Thyroid gland (tissue), 4 donors: ENCODE measurements around the gene RPL23. TPM values are rescaled to one million over a fixed set of nuclear protein-coding genes. Genes with fewer than 3 reads are reported as not detected.

ENCODE experiments used
- DNase-seq, 2 donors: peaks; one replicate each; pipeline ENCODE4 v3.0.0-alpha.2; 2019
- H3K27ac ChIP-seq, 3 donors: fragments of 200-600 bp; sonication (generic); 1 replicate in 2 of 3; 2 replicates in 1 of 3; pipeline ENCODE4 v1.5.1; 2016 to 2019; ENCODE audit warnings: mild to moderate bottlenecking in 1 of 3, moderate library complexity in 1 of 3
- H3K27me3 ChIP-seq: fragments of 200-600 bp; sonication (generic); one replicate; pipeline ENCODE4 v1.5.1; 2019
- H3K36me3 ChIP-seq, 2 donors: fragments of 200-600 bp; sonication (generic); one replicate each; pipeline ENCODE4 v1.5.1; 2016 to 2019
- H3K4me1 ChIP-seq, 2 donors: fragments of 200-600 bp; sonication (generic); one replicate each; pipeline ENCODE4 v1.5.1; 2017 to 2019
- H3K4me3 ChIP-seq, 3 donors: fragments of 200-600 bp; sonication (generic); replicated peaks in 1 of 3; 1 replicate in 2 of 3; 2 replicates in 1 of 3; pipeline ENCODE4 v1.5.1; 2016; ENCODE audit warnings: mild to moderate bottlenecking in 1 of 3
- H3K9me3 ChIP-seq: fragments of 200-600 bp; sonication (generic); one replicate; pipeline ENCODE4 v1.5.1; 2017
- POLR2A ChIP-seq, 2 donors: fragments of 450-650 bp; IDR thresholded peaks; one replicate each; pipeline ENCODE4 v1.6.1; 2017; ENCODE audit warnings: antibody characterized with exemption in 2 of 2, mild to moderate bottlenecking in 2 of 2, moderate library complexity in 1 of 2
- WGBS, 2 donors: methylation state at CpG; one replicate each; pipeline ENCODE4 v1.1.5; 2017; 5-methylcytosine and 5-hydroxymethylcytosine counted together
- intact Hi-C: fragments of 100-400 bp; cut with DNase I; formaldehyde crosslinking; loops from one replicate; pipeline ENCODE4 v1.15.1; 2023
- total RNA-seq, 4 donors: library from RNA; depleted of rRNA; stranded (reverse); fragments of >200 nt; gene quantifications; one replicate each; pipeline ENCODE4 v1.2.3, GENCODE V29; 2016
- TF ChIP-seq, protein P1 (sequence below), 6 experiments: fragments of 200-600 bp in 3 of 6; fragments of 450-650 bp in 3 of 6; sonication (generic) in 3 of 6; IDR thresholded peaks; one replicate each; pipeline ENCODE4 v1.5.1; 2016 to 2019; ENCODE audit warnings: antibody characterized with exemption in 6 of 6, mild to moderate bottlenecking in 2 of 6, inconsistent platforms in 1 of 6, moderate library complexity in 1 of 6

The RPL23 gene
- total RNA-seq, 4 donors from 2014 or later, result 1,055 to 2,735 (median 1,279) TPM

- Histone ChIP-seq H3K36me3 (no peaks in the 10 kb centered on the region), H3K27ac (peak overlapping the region in 2 of 3 donors; percentile 30 to 92), H3K4me1 (peaks cover 47 to 63% of the 10 kb centered on the region in 2 donors), H3K9me3 (no peaks in the 10 kb centered on the region), H3K4me3 (no peak overlapping the region), H3K27me3 (no peaks in the 10 kb centered on the region)
- no peak for TF ChIP-seq POLR2A (IDR thresholded peaks at IDR 0.05)
- TF ChIP-seq, protein P1, sequence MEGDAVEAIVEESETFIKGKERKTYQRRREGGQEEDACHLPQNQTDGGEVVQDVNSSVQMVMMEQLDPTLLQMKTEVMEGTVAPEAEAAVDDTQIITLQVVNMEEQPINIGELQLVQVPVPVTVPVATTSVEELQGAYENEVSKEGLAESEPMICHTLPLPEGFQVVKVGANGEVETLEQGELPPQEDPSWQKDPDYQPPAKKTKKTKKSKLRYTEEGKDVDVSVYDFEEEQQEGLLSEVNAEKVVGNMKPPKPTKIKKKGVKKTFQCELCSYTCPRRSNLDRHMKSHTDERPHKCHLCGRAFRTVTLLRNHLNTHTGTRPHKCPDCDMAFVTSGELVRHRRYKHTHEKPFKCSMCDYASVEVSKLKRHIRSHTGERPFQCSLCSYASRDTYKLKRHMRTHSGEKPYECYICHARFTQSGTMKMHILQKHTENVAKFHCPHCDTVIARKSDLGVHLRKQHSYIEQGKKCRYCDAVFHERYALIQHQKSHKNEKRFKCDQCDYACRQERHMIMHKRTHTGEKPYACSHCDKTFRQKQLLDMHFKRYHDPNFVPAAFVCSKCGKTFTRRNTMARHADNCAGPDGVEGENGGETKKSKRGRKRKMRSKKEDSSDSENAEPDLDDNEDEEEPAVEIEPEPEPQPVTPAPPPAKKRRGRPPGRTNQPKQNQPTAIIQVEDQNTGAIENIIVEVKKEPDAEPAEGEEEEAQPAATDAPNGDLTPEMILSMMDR (IDR thresholded peaks at IDR 0.05), result no peak
- DNase-seq, result no peak
- WGBS, 2 donors, result 68 to 73% methylated on average over 6 to 9 of the region's 9 CpGs
- intact Hi-C loops, result no loop called here
Observed at GRCh38 chr17:38873640-38874380, 20.3 kb upstream of the RPL23 start.

DNA sequence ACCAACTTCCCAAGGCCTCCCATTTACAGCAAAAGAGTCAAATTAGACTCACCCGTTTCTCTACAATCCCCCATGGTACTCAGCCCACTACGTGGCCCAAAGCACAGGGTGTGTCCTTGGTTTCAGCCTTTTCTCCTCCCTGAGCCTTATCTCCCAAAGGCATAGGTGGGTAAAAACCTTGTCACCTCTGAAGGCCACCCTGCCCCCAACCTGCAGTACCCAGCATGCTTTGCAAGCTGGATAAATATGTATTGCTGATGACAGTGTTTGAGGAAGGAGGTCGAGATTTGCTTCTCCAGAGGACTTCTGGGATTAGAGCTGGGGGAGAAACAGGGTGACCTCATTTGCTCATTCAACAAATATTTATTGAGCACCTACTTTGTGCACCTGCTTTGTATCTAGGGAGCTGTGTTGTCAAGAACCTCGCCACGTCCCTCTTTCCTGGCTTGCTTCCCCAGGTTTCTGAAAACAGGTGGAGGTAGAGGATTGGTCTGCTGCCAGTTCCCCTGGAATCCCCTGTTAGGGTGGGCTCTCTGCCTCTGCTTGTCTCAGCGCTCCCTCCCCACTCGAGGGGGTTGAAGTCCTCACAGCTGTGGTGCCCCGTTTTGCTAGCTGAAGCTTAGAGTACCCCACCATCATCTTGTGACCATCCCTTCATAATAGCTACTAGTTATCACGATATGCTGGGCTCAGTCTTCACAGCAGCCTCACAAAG is 19.3 kb upstream of the RPL23 start:
- Histone ChIP-seq H3K27ac (peak overlapping the region in 2 of 3 donors; percentile 3 to 92), H3K4me1 (peaks cover 46 to 72% of the 10 kb centered on the region in 2 donors), H3K27me3 (no peaks in the 10 kb centered on the region), H3K9me3 (no peaks in the 10 kb centered on the region), H3K4me3 (no peak overlapping the region), H3K36me3 (no peaks in the 10 kb centered on the region)
- WGBS, 2 donors, result 70 to 71% methylated on average over 9 of the region's 9 CpGs
- intact Hi-C loops, result no loop called here
- TF ChIP-seq, protein P1 (IDR thresholded peaks at IDR 0.05), result no peak
- TF ChIP-seq POLR2A (IDR thresholded peaks at IDR 0.05), result no peak
- no peak for DNase-seq

- H3K36me3 ChIP-seq, result no peaks in the 10 kb centered on the region
- no peaks in the 10 kb centered on the region for H3K9me3 ChIP-seq
- H3K4me1 ChIP-seq, result peaks cover 41 to 65% of the 10 kb centered on the region in 2 donors
- intact Hi-C loops, result no loop called here
- no peaks in the 10 kb centered on the region for H3K27me3 ChIP-seq
- DNase-seq, result no peak
- TF ChIP-seq, protein P1 (IDR thresholded peaks at IDR 0.05), result no peak
- TF ChIP-seq POLR2A (IDR thresholded peaks at IDR 0.05), result no peak
- H3K27ac ChIP-seq, result peak overlapping the region; percentile 11 to 98 (median 92)
- 46 to 52% methylated on average over 4 to 5 of the region's 5 CpGs for WGBS, 2 donors
- peak overlapping the region in 1 of 3 donors; percentile 87 for H3K4me3 ChIP-seq
Observed at GRCh38 chr17:38872027-38872511, 18.5 kb upstream of the RPL23 start.

DNA sequence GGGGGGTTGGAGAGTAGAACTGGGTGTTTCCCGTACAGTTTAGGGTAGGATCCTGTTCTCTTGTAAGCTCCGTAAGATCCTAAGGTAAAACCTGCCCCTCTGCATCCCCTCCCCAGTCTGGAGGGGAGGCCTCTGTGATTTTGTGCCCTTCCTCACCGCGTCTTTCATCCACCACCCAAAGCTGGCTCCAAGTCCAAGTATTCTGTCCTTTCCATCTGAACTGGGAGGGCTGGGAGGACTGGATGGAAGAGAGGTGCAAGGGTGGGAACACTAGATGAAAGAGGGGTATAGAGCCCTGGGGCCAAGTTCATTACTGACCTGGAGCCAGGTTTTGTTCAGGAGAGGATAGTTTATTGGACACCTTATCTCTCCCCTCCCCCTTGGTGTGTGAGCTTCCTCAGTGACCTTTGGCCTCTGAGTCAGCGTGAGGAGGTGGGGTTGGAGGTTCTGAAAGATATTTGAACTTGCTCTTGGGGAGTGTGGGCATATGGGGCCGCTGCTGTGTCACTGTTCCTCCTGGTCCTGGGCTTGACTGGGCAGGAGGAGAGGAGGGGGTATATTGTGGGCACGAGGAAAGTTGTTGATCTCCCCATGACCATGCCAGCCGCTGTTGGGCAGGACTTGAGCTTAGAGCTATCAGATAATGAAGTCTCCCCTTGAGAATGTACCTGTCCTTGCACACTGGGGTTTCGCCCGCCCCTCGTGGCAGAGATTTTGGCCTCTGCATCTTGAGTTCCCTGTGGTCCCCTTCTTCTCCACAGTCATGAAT is 17.9 kb upstream of the RPL23 start:
- intact Hi-C loops, result no loop called here
- peak in 1 of 2 donors; percentile 7 for TF ChIP-seq POLR2A (IDR thresholded peaks at IDR 0.05)
- TF ChIP-seq, protein P1 (IDR thresholded peaks at IDR 0.05), result no peak
- no peaks in the 10 kb centered on the region for H3K9me3 ChIP-seq
- peak overlapping the region in 2 of 3 donors; percentile 87 to 99 for H3K4me3 ChIP-seq
- H3K4me1 ChIP-seq, result peaks cover 40 to 60% of the 10 kb centered on the region in 2 donors
- no peaks in the 10 kb centered on the region for H3K36me3 ChIP-seq
- no peaks in the 10 kb centered on the region for H3K27me3 ChIP-seq
- peak overlapping the region; percentile 92 to 98 (median 95) for H3K27ac ChIP-seq
- DNase-seq, result peak; percentile 43 to 47
- 28 to 37% methylated on average over 11 of the region's 11 CpGs for WGBS, 2 donors
